K562 (cell line): ENCODE measurements around the gene CYP4F12.

ENCODE experiments used
- CTCF ChIP-seq, 3 experiments: IDR thresholded peaks in 2 of 3; conservative IDR thresholded peaks in 1 of 3; 2 replicates each; pipeline ENCODE4 v1.5.1; 2011 to 2012; ENCODE audit warnings: low read length in 3 of 3, mild to moderate bottlenecking in 3 of 3, control low read depth in 2 of 3, improper control_type of control experiment in 1 of 3, inconsistent platforms in 1 of 3, low read depth in 1 of 3, mixed read lengths in 1 of 3, moderate library complexity in 1 of 3; ENCODE audit not compliant: insufficient read depth in 2 of 3
- FOXO4 ChIP-seq: fragments of 450-650 bp; formaldehyde crosslinking; IDR thresholded peaks from 2 replicates; pipeline ENCODE4 v1.4.0; 2020; ENCODE audit warnings: mild to moderate bottlenecking, moderate library complexity
- PKNOX1 ChIP-seq: fragments of 450-650 bp; IDR thresholded peaks from 2 replicates; pipeline ENCODE4 v1.6.1; 2016
- TARDBP ChIP-seq: fragments of 450-650 bp; IDR thresholded peaks from 2 replicates; pipeline ENCODE4 v1.6.1; 2016
- ZNF184 ChIP-seq: sonication (generic); formaldehyde crosslinking; IDR thresholded peaks from 2 replicates; pipeline ENCODE4 v1.5.0; 2020; ENCODE audit warnings: missing genetic modification reagents

- TF ChIP-seq CTCF (IDR thresholded peaks at IDR 0.05 in 2 of 3, conservative IDR thresholded peaks at IDR 0.05 in 1 of 3; ENCODE audit: insufficient read depth in 2 of 3, low read depth in 1 of 3, low read length in 3 of 3) (no peak), ZNF184 (CRISPR knock-in tag) (no peak), FOXO4 (CRISPR knock-in tag) (no peak), TARDBP (no peak), PKNOX1 (no peak)
Measured at GRCh38 chr19:15675560-15675959, 2.7 kb downstream of the CYP4F12 start.
